IPS-11a (cell line): ENCODE results near the gene TRPM5.
"Not testable (repeated sequence)": the region's sequence is repeated elsewhere in the genome, so short reads cannot be mapped to it uniquely, and the experiment has no call there.

Experiments used
- H3K4me3 ChIP-seq: one replicate; pipeline ENCODE4 v1.5.1; 2013; ENCODE audit warnings: low read depth, low read length, control low read depth

The TRPM5 gene

GRCh38 chr11:2443881-2444820 is at the start of gene TRPM5:
Gene TRPM5 (minus strand): TSS chr11:2444514. CDS start chr11:2423036, 21,478 bp downstream.
- H3K4me3 ChIP-seq = peak within 1 kb of the TSS; percentile 27

GRCh38 chr11:2489083-2489482 is 44.8 kb upstream of the TRPM5 start:
- no peak overlapping the region for H3K4me3 ChIP-seq

GRCh38 chr11:2488004-2488403 is 43.7 kb upstream of the TRPM5 start:
- no peak overlapping the region for H3K4me3 ChIP-seq

GRCh38 chr11:2484576-2485125 is 40.3 kb upstream of the TRPM5 start:
- no peak overlapping the region for H3K4me3 ChIP-seq

GRCh38 chr11:2483426-2483825 is 39.1 kb upstream of the TRPM5 start:
- H3K4me3 ChIP-seq = no peak overlapping the region

GRCh38 chr11:2482745-2483144 is 38.4 kb upstream of the TRPM5 start:
- no peak overlapping the region for H3K4me3 ChIP-seq

GRCh38 chr11:2482204-2482603 is 37.9 kb upstream of the TRPM5 start:
- no peak overlapping the region for H3K4me3 ChIP-seq

- no peak overlapping the region for H3K4me3 ChIP-seq
Observed at GRCh38 chr11:2481253-2481652, 36.9 kb upstream of the TRPM5 start.

- no peak overlapping the region for H3K4me3 ChIP-seq
Observed at GRCh38 chr11:2480874-2481220, 36.5 kb upstream of the TRPM5 start.

GRCh38 chr11:2480067-2480873 is 36.0 kb upstream of the TRPM5 start:
- not testable (repeated sequence) for H3K4me3 ChIP-seq

GRCh38 chr11:2477936-2478335 is 33.6 kb upstream of the TRPM5 start:
- H3K4me3 ChIP-seq = no peak overlapping the region

- H3K4me3 ChIP-seq = no peak overlapping the region
Observed at GRCh38 chr11:2477254-2477653, 32.9 kb upstream of the TRPM5 start.

GRCh38 chr11:2475136-2475918 is 31.0 kb upstream of the TRPM5 start:
- no peak overlapping the region for H3K4me3 ChIP-seq

GRCh38 chr11:2474059-2474901 is 30.0 kb upstream of the TRPM5 start:
- H3K4me3 ChIP-seq = no peak overlapping the region

GRCh38 chr11:2473361-2474058 is 29.2 kb upstream of the TRPM5 start:
- H3K4me3 ChIP-seq = no peak overlapping the region

GRCh38 chr11:2472428-2473186 is 28.3 kb upstream of the TRPM5 start:
- H3K4me3 ChIP-seq = no peak overlapping the region

- no peak overlapping the region for H3K4me3 ChIP-seq
Observed at GRCh38 chr11:2471804-2472096, 27.4 kb upstream of the TRPM5 start.

GRCh38 chr11:2471048-2471803 is 26.9 kb upstream of the TRPM5 start:
- no peak overlapping the region for H3K4me3 ChIP-seq
